Activated naive CD8-positive, alpha-beta T cell treated with anti-CD3 and anti-CD28 coated beads for 36 hours (primary cell): Measurements from ENCODE around the gene KRTAP12-2. TPM values are rescaled to one million over a fixed set of nuclear protein-coding genes. Genes with fewer than 3 reads are reported as not detected.

Experiments
- DNase-seq: peaks from one replicate; pipeline ENCODE4 v3.0.0; 2021
- H3K27ac Mint-ChIP-seq: one replicate; pipeline ENCODE4 v1.8.0; 2022; ENCODE audit warnings: mild to moderate bottlenecking, moderate library complexity, mixed read lengths
- H3K27me3 Mint-ChIP-seq: one replicate; pipeline ENCODE4 v1.8.0; 2022; ENCODE audit warnings: mild to moderate bottlenecking, mixed read lengths
- H3K36me3 Mint-ChIP-seq: one replicate; pipeline ENCODE4 v1.8.0; 2021; ENCODE audit warnings: mild to moderate bottlenecking, mixed read lengths
- H3K4me1 Mint-ChIP-seq: one replicate; pipeline ENCODE4 v1.8.0; 2021; ENCODE audit warnings: mixed read lengths
- H3K4me3 Mint-ChIP-seq: one replicate; pipeline ENCODE4 v1.8.0; 2022; ENCODE audit warnings: mild to moderate bottlenecking, moderate library complexity, mixed read lengths
- H3K9me3 Mint-ChIP-seq: one replicate; pipeline ENCODE4 v1.8.0; 2022; ENCODE audit warnings: mixed read lengths
- total RNA-seq, 2 experiments: library from RNA; stranded (reverse); gene quantifications; one replicate each; pipeline ENCODE4 v1.2.3, GENCODE V29; 2021

The KRTAP12-2 gene
- total RNA-seq, 2 experiments from 2014 or later: not detected

DNA sequence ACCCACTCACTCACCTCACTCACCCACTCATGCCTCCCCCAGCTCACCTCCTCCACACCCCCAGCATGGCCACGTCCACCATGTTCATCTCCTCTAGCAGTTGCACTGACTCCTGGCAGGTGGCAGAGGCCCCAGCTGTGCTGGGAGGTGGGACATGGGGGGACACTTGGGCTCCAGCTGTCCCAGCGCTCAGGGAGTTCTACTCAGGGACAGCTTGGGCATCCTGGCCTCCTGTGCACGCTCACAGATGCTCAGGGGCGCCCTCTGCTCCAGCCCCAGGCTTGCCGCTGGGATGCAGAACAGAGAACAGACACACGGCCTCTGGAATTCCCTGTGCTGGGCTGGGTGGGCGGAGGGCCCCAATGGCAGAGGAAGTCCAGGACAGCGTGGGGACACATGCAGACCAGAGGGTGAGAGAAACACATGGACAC is 49.6 kb downstream of the KRTAP12-2 start:
- H3K27ac Mint-ChIP-seq: no peak overlapping the region
- H3K36me3 Mint-ChIP-seq: peaks cover 24% of the 10 kb centered on the region
- H3K9me3 Mint-ChIP-seq: peaks cover 27% of the 10 kb centered on the region

DNA sequence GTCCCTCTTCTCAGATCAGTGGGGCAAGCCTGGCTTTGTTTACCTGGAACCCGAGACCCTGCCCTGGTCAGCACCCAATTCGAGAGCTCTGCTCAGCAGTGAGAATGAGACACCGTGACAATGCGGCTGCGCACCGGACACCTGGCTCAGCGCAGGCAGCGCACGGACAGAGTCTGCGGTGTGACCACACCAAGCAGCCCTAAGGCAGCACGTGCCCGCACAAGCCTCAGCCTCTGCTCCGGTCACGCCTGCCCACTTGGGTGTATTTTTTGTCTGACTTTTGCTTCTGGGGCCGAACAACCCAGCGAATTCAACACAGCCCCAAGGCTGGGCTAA is 50.2 kb downstream of the KRTAP12-2 start:
- H3K4me3 Mint-ChIP-seq: no peak overlapping the region
- H3K4me1 Mint-ChIP-seq: peaks cover 24% of the 10 kb centered on the region
- peaks cover 24% of the 10 kb centered on the region for H3K36me3 Mint-ChIP-seq
- H3K27me3 Mint-ChIP-seq: no peaks in the 10 kb centered on the region
- H3K9me3 Mint-ChIP-seq: peaks cover 26% of the 10 kb centered on the region
- H3K27ac Mint-ChIP-seq: no peak overlapping the region
- no peak for DNase-seq

More for the DNA sequence above, 49.6 kb downstream of the KRTAP12-2 start:
- peaks cover 24% of the 10 kb centered on the region for H3K4me1 Mint-ChIP-seq
- no peak overlapping the region for H3K4me3 Mint-ChIP-seq
- DNase-seq: no peak
- H3K27me3 Mint-ChIP-seq: no peaks in the 10 kb centered on the region

Other genes with a start within 250 kb of the KRTAP12-2 start
- 1 to 10 TPM; 1.8 to 1.9 TPM for gene LRRC3, start 211.4 kb downstream of the KRTAP12-2 start, total RNA-seq
- gene KRTAP10-1, start 126.7 kb downstream of the KRTAP12-2 start, total RNA-seq: not detected
- not detected for gene KRTAP10-2, start 115.4 kb downstream of the KRTAP12-2 start, total RNA-seq
- gene KRTAP10-3, start 108.1 kb downstream of the KRTAP12-2 start, total RNA-seq: not detected
- gene KRTAP10-4, start 93.2 kb downstream of the KRTAP12-2 start, total RNA-seq: not detected
- not detected for gene KRTAP10-5, start 86.3 kb downstream of the KRTAP12-2 start, total RNA-seq
- gene KRTAP10-6, start 74.4 kb downstream of the KRTAP12-2 start, total RNA-seq: not detected
- gene KRTAP10-7, start 66.3 kb downstream of the KRTAP12-2 start, total RNA-seq: not detected
- gene KRTAP10-8, start 54.8 kb downstream of the KRTAP12-2 start, total RNA-seq: not detected
- not detected for gene KRTAP10-9, start 39.8 kb downstream of the KRTAP12-2 start, total RNA-seq
- gene KRTAP10-10, start 29.6 kb downstream of the KRTAP12-2 start, total RNA-seq: not detected
- not detected for gene KRTAP10-11, start 20.5 kb downstream of the KRTAP12-2 start, total RNA-seq
- not detected for gene KRTAP12-4, start 12.3 kb downstream of the KRTAP12-2 start, total RNA-seq
- not detected for gene KRTAP12-3, start 9.0 kb downstream of the KRTAP12-2 start, total RNA-seq
- not detected for gene KRTAP12-1, start 15.2 kb upstream of the KRTAP12-2 start, total RNA-seq
- not detected for gene KRTAP10-12, start 30.2 kb upstream of the KRTAP12-2 start, total RNA-seq
- not detected for gene TSPEAR, start 44.6 kb upstream of the KRTAP12-2 start, total RNA-seq
- 100 to 1,000 TPM; 115 to 124 TPM for gene UBE2G2, start 134.9 kb upstream of the KRTAP12-2 start, total RNA-seq
- 10 to 100 TPM; 90.5 to 92.5 TPM for gene SUMO3, start 151.1 kb upstream of the KRTAP12-2 start, total RNA-seq
- gene PTTG1IP, start 206.8 kb upstream of the KRTAP12-2 start, total RNA-seq: 10 to 100 TPM; 40.3 to 44.7 TPM